Heart right ventricle (tissue), 16 donors: ENCODE measurements around the gene SNX6. TPM values are rescaled to one million over a fixed set of nuclear protein-coding genes. Genes with fewer than 3 reads are reported as not detected.

ENCODE experiments used
- ATAC-seq, 8 donors: fragments of 200-7000 bp; cut with Tn5 transposase; one replicate each; pipeline ENCODE4 v1.9.1; 2020; ENCODE audit warnings: mild to moderate bottlenecking in 8 of 8, moderate library complexity in 8 of 8, moderate number of reproducible peaks in 1 of 8
- DNase-seq, 2 donors: peaks; one replicate each; pipeline ENCODE4 v3.0.0-alpha.2; 2020
- H3K27ac ChIP-seq, 10 donors: fragments of 200-600 bp; sonication (generic) in 2 of 10; one replicate each; pipeline versions ENCODE4 v1.5.0 to v1.8.0; 2020 to 2022; ENCODE audit warnings: mild to moderate bottlenecking in 3 of 10
- H3K27me3 ChIP-seq, 7 donors: fragments of 200-600 bp; one replicate each; pipeline ENCODE4 v1.8.0; 2021 to 2022; ENCODE audit warnings: mild to moderate bottlenecking in 2 of 7
- H3K36me3 ChIP-seq, 9 donors: fragments of 200-600 bp; sonication (generic) in 1 of 9; one replicate each; pipeline versions ENCODE4 v1.5.0 to v1.8.0; 2020 to 2022; ENCODE audit warnings: mild to moderate bottlenecking in 2 of 9
- H3K4me1 ChIP-seq, 9 donors: fragments of 200-600 bp; sonication (generic) in 1 of 9; one replicate each; pipeline versions ENCODE4 v1.5.0 to v1.8.0; 2020 to 2022; ENCODE audit warnings: mild to moderate bottlenecking in 4 of 9
- H3K4me3 ChIP-seq, 10 donors: fragments of 200-600 bp; sonication (generic) in 2 of 10; one replicate each; pipeline versions ENCODE4 v1.5.0 to v1.8.0; 2020 to 2022; ENCODE audit warnings: mild to moderate bottlenecking in 7 of 10, moderate library complexity in 2 of 10
- H3K9me3 ChIP-seq, 11 donors: fragments of 200-600 bp in 10 of 11; sonication (generic) in 2 of 11; one replicate each; pipeline versions ENCODE4 v1.5.0 to v1.8.0; 2013 to 2022; ENCODE audit warnings: mild to moderate bottlenecking in 2 of 11, control low read depth in 1 of 11, moderate library complexity in 1 of 11
- CTCF ChIP-seq, 9 donors: fragments of 200-600 bp; sonication (generic) in 2 of 9; IDR thresholded peaks; one replicate each; pipeline versions ENCODE4 v1.5.0 to v1.8.0; 2021 to 2022; ENCODE audit warnings: antibody characterized with exemption in 9 of 9, mild to moderate bottlenecking in 5 of 9, moderate library complexity in 1 of 9
- WGBS, 2 donors: extraction: QIAGEN DNeasy Blood & Tissue Kit; methylation state at CpG; one replicate each; pipeline ENCODE4 v1.1.7; 2013; ENCODE audit warnings: inconsistent platforms in 1 of 2; 5-methylcytosine and 5-hydroxymethylcytosine counted together
- intact Hi-C, 10 donors: fragments of 100-400 bp; cut with DNase I; formaldehyde crosslinking; loops; one replicate each; pipeline versions ENCODE4 v1.11.1 to v1.14.2; 2022
- polyA plus RNA-seq, 2 donors: library from polyadenylated mRNA; stranded (reverse); fragments of 200-250 nt; gene quantifications; one replicate each; pipeline ENCODE4 v1.2.3, GENCODE V29; 2013
- total RNA-seq, 10 donors: library from RNA; stranded (reverse); fragmentation: NEBNext Ultra II Directional in 3 of 10; extraction: Animal tissue kit (Norgen Biotek cat#: 25700) in 3 of 10; gene quantifications; one replicate each; pipeline versions ENCODE4 v1.2.1 to v1.2.4, GENCODE V29; 2021 to 2023
- donor health status: Arrhythmogenic right ventricular cardiomyopathy.
- donor health status: ischemic (EF 13 %, LVEDD 7.1; RV severe dilation, severe dysfunction).
- donor health status: healthy with polysubstance abuse.
- donor health status: DM: no; HTN: yes; CAD: no.
- donor health status: DM: no; HTN: no; CAD: no.
- donor health status: ischemic (EF 25% LVEDD 6.9; RV normal size, moderate dysfunction).
- donor health status: ischemic (EF 25% LVEDD 5.7; RV mildly dilated, moderate dysfunction).
- donor health status: healthy.
- donor health status: DM: yes; HTN: yes; CAD: no.
- donor health status: Ischemic cardiomyopathy.
- donor health status: ischemic (EF 35%, LVEDD 5.7; RV mildly dilated, moderate dysfunction).
- donor health status: nonischemic (EF 11% LVEDD 7.7; RV severe dilation, severe dysfunction).
- donor health status: DM: yes; HTN: yes; CAD: no.
- donor health status: PGD.
- donor health status: ischemic (EF 29% LVEDD 5.4; RV normal size, mild dysfunction).
- donor health status: nonischemic (EF 23%, LVEDD 6.1; RV moderate dilation, normal function).

The SNX6 gene
- total and polyA plus RNA-seq, 12 donors, result 17.3 to 89.8 (median 57.3) TPM

GRCh38 chr14:34676516-34677211 is 46.7 kb upstream of the SNX6 start:
- H3K4me1 ChIP-seq, result peaks cover 0 to 13% (median 0%) of the 10 kb centered on the region in 9 donors
- intact Hi-C loops, result no loop called here
- DNase-seq, result no peak
- no peak for ATAC-seq
- no peaks in the 10 kb centered on the region for H3K27me3 ChIP-seq
- WGBS, 2 donors, result 81 to 84% methylated on average over 7 of the region's 7 CpGs
- H3K4me3 ChIP-seq, result no peak overlapping the region
- no peak for TF ChIP-seq CTCF (IDR thresholded peaks at IDR 0.05)
- no peaks in the 10 kb centered on the region for H3K9me3 ChIP-seq
- no peak overlapping the region for H3K27ac ChIP-seq
- no peaks in the 10 kb centered on the region for H3K36me3 ChIP-seq

- TF ChIP-seq CTCF (IDR thresholded peaks at IDR 0.05), result no peak
- H3K9me3 ChIP-seq, result no peaks in the 10 kb centered on the region
- 83 to 89% methylated on average over 1 of the region's 1 CpG for WGBS, 2 donors
- peaks cover 0 to 13% (median 0%) of the 10 kb centered on the region in 9 donors for H3K4me1 ChIP-seq
- H3K4me3 ChIP-seq, result no peak overlapping the region
- no peak for DNase-seq
- no peaks in the 10 kb centered on the region for H3K36me3 ChIP-seq
- intact Hi-C loops, result loop anchor here in 9 of 10 donors (2.0 to 5.0 kb wide), 4 partner anchors 49 to 749 kb away; no protein-coding TSS in a partner anchor
- no peak overlapping the region for H3K27ac ChIP-seq
- no peaks in the 10 kb centered on the region for H3K27me3 ChIP-seq
- ATAC-seq, result no peak
Measured at GRCh38 chr14:34673702-34674101, 43.8 kb upstream of the SNX6 start.

- DNase-seq, result no peak
- ATAC-seq, result no peak
- Histone ChIP-seq H3K9me3 (no peaks in the 10 kb centered on the region), H3K27ac (no peak overlapping the region), H3K27me3 (no peaks in the 10 kb centered on the region), H3K36me3 (no peaks in the 10 kb centered on the region), H3K4me1 (peaks cover 0 to 13% (median 0%) of the 10 kb centered on the region in 9 donors), H3K4me3 (no peak overlapping the region)
- WGBS, 2 donors, result 55 to 65% methylated on average over 6 of the region's 6 CpGs
- intact Hi-C loops, result loop anchor here in 8 of 10 donors (1.0 to 5.0 kb wide), 5 partner anchors 51 to 751 kb away; no protein-coding TSS in a partner anchor
- no peak for TF ChIP-seq CTCF (IDR thresholded peaks at IDR 0.05)
Measured at GRCh38 chr14:34671716-34672115, 41.8 kb upstream of the SNX6 start.

GRCh38 chr14:34668111-34668510 is 38.2 kb upstream of the SNX6 start:
- ATAC-seq, result no peak
- intact Hi-C loops, result no loop called here
- no peak for DNase-seq
- TF ChIP-seq CTCF (IDR thresholded peaks at IDR 0.05), result no peak
- peaks cover 0 to 28% (median 0%) of the 10 kb centered on the region in 9 donors for H3K4me1 ChIP-seq
- H3K27me3 ChIP-seq, result no peaks in the 10 kb centered on the region
- no peak overlapping the region for H3K4me3 ChIP-seq
- no peaks in the 10 kb centered on the region for H3K36me3 ChIP-seq
- peaks cover 0 to 5% (median 0%) of the 10 kb centered on the region in 11 donors for H3K9me3 ChIP-seq
- no peak overlapping the region for H3K27ac ChIP-seq
- WGBS, 2 donors, result 86 to 87% methylated on average over 2 of the region's 2 CpGs
